ENCODE measurements around the gene PPP1R1B. TPM values are rescaled to one million over a fixed set of nuclear protein-coding genes. Genes with fewer than 3 reads are reported as not detected.

The PPP1R1B gene
- total and polyA plus RNA-seq, 2 experiments from 2014 or later, result 3.4 to 5.4 TPM

DNA sequence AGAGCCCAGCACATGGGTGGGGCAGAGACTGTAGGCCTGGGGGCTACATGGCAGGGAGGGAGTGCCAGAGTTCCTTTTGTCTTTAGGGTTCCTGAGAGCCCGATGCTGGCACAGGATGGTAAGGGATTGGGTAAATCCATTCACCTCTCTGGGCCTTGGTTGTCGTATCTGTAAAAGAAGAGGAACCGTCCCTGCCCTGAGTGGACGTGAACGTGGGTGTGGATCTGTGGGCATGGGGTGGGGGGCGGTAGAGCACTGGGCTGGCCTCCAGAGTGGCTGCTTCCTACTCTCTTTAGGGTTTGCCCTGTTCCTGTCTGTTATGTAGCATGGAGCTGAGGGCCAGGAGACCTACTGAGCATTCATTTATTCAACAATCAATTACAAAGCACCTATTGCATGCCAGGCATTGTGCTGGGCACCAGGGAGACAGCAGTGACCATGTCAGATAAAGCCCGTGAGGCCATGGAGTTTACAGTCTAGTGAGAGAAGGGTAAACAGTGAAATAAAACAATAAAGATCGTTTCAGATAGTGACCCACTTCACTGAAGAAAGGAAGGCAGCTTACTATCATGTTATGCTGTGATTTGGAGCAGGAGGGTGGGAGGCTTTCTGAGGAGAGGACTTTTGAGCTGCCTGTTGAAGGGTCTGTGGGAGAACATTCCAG is 25.3 kb downstream of the PPP1R1B start:
- Mint-ChIP-seq H3K9me3 (no peaks in the 10 kb centered on the region; the same call in 2 of the 3 replicates), H3K36me3 (ENCODE audit: low read depth) (peaks cover 10% of the 10 kb centered on the region), H3K27ac (peak overlapping the region; percentile 93), H3K27me3 (ENCODE audit: insufficient read depth, low read depth, poor library complexity) (peaks cover 18% of the 10 kb centered on the region), H3K4me3 (no peak overlapping the region; the same call in 2 of the 3 replicates), H3K4me1 (peaks cover 53% of the 10 kb centered on the region)
- H3K36me3 ChIP-seq (ENCODE audit: insufficient read depth), result no peaks in the 10 kb centered on the region
- no peak overlapping the region for H2AFZ ChIP-seq
- peaks cover 13% of the 10 kb centered on the region; the same call in 1 of the 2 replicates for H3F3A ChIP-seq (replicated peaks; ENCODE audit: low read depth)
- DNase-seq (ENCODE audit: low spot score), result no peak
- H4K20me1 ChIP-seq (replicated peaks; ENCODE audit: insufficient read depth), result peaks cover 10% of the 10 kb centered on the region
- H3K4me2 ChIP-seq, result peak overlapping the region; percentile 43
- peak overlapping the region; percentile 55; the same call in 1 of the 2 replicates for H3K27ac ChIP-seq (ENCODE audit: low read depth)
- H3K4me3 ChIP-seq, result no peak overlapping the region
- TF ChIP-seq, protein P1, sequence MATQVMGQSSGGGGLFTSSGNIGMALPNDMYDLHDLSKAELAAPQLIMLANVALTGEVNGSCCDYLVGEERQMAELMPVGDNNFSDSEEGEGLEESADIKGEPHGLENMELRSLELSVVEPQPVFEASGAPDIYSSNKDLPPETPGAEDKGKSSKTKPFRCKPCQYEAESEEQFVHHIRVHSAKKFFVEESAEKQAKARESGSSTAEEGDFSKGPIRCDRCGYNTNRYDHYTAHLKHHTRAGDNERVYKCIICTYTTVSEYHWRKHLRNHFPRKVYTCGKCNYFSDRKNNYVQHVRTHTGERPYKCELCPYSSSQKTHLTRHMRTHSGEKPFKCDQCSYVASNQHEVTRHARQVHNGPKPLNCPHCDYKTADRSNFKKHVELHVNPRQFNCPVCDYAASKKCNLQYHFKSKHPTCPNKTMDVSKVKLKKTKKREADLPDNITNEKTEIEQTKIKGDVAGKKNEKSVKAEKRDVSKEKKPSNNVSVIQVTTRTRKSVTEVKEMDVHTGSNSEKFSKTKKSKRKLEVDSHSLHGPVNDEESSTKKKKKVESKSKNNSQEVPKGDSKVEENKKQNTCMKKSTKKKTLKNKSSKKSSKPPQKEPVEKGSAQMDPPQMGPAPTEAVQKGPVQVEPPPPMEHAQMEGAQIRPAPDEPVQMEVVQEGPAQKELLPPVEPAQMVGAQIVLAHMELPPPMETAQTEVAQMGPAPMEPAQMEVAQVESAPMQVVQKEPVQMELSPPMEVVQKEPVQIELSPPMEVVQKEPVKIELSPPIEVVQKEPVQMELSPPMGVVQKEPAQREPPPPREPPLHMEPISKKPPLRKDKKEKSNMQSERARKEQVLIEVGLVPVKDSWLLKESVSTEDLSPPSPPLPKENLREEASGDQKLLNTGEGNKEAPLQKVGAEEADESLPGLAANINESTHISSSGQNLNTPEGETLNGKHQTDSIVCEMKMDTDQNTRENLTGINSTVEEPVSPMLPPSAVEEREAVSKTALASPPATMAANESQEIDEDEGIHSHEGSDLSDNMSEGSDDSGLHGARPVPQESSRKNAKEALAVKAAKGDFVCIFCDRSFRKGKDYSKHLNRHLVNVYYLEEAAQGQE (IDR thresholded peaks at IDR 0.05; ENCODE audit: unreplicated experiment), result no peak
- TF ChIP-seq EZH2 (IDR thresholded peaks at IDR 0.05; ENCODE audit: low read depth, unreplicated experiment) (no peak), POLR2AphosphoS5 (IDR thresholded peaks at IDR 0.05; ENCODE audit: low read depth) (no peak), EZH2phosphoT487 (IDR thresholded peaks at IDR 0.05; ENCODE audit: unreplicated experiment) (no peak)
- TF ChIP-seq, protein P2, sequence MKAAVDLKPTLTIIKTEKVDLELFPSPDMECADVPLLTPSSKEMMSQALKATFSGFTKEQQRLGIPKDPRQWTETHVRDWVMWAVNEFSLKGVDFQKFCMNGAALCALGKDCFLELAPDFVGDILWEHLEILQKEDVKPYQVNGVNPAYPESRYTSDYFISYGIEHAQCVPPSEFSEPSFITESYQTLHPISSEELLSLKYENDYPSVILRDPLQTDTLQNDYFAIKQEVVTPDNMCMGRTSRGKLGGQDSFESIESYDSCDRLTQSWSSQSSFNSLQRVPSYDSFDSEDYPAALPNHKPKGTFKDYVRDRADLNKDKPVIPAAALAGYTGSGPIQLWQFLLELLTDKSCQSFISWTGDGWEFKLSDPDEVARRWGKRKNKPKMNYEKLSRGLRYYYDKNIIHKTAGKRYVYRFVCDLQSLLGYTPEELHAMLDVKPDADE (IDR thresholded peaks at IDR 0.05), result no peak
- TF ChIP-seq, protein P3, sequence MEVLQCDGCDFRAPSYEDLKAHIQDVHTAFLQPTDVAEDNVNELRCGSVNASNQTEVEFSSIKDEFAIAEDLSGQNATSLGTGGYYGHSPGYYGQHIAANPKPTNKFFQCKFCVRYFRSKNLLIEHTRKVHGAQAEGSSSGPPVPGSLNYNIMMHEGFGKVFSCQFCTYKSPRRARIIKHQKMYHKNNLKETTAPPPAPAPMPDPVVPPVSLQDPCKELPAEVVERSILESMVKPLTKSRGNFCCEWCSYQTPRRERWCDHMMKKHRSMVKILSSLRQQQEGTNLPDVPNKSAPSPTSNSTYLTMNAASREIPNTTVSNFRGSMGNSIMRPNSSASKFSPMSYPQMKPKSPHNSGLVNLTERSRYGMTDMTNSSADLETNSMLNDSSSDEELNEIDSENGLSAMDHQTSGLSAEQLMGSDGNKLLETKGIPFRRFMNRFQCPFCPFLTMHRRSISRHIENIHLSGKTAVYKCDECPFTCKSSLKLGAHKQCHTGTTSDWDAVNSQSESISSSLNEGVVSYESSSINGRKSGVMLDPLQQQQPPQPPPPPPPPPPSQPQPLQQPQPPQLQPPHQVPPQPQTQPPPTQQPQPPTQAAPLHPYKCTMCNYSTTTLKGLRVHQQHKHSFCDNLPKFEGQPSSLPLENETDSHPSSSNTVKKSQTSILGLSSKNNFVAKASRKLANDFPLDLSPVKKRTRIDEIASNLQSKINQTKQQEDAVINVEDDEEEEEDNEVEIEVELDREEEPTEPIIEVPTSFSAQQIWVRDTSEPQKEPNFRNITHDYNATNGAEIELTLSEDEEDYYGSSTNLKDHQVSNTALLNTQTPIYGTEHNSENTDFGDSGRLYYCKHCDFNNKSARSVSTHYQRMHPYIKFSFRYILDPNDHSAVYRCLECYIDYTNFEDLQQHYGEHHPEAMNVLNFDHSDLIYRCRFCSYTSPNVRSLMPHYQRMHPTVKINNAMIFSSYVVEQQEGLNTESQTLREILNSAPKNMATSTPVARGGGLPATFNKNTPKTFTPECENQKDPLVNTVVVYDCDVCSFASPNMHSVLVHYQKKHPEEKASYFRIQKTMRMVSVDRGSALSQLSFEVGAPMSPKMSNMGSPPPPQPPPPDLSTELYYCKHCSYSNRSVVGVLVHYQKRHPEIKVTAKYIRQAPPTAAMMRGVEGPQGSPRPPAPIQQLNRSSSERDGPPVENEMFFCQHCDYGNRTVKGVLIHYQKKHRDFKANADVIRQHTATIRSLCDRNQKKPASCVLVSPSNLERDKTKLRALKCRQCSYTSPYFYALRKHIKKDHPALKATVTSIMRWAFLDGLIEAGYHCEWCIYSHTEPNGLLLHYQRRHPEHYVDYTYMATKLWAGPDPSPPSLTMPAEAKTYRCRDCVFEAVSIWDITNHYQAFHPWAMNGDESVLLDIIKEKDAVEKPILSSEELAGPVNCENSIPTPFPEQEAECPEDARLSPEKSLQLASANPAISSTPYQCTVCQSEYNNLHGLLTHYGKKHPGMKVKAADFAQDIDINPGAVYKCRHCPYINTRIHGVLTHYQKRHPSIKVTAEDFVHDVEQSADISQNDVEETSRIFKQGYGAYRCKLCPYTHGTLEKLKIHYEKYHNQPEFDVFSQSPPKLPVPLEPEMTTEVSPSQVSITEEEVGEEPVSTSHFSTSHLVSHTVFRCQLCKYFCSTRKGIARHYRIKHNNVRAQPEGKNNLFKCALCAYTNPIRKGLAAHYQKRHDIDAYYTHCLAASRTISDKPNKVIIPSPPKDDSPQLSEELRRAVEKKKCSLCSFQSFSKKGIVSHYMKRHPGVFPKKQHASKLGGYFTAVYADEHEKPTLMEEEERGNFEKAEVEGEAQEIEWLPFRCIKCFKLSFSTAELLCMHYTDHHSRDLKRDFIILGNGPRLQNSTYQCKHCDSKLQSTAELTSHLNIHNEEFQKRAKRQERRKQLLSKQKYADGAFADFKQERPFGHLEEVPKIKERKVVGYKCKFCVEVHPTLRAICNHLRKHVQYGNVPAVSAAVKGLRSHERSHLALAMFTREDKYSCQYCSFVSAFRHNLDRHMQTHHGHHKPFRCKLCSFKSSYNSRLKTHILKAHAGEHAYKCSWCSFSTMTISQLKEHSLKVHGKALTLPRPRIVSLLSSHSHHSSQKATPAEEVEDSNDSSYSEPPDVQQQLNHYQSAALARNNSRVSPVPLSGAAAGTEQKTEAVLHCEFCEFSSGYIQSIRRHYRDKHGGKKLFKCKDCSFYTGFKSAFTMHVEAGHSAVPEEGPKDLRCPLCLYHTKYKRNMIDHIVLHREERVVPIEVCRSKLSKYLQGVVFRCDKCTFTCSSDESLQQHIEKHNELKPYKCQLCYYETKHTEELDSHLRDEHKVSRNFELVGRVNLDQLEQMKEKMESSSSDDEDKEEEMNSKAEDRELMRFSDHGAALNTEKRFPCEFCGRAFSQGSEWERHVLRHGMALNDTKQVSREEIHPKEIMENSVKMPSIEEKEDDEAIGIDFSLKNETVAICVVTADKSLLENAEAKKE (CRISPR knock-in tag; IDR thresholded peaks at IDR 0.05), result no peak
- no peaks in the 10 kb centered on the region for H3K9me2 ChIP-seq (ENCODE audit: insufficient read depth)
- no peaks in the 10 kb centered on the region for H3K27me3 ChIP-seq (ENCODE audit: insufficient read depth)
- peaks cover 18% of the 10 kb centered on the region for H3K4me1 ChIP-seq (ENCODE audit: insufficient read depth)
- H3K79me2 ChIP-seq (replicated peaks; ENCODE audit: insufficient read depth), result peaks cover 15% of the 10 kb centered on the region
- ATAC-seq, result no peak

All from GM23338 (cell line).